Naive thymus-derived CD8-positive, alpha-beta T cell (primary cell): Measurements from ENCODE around the gene MPP3. TPM values are rescaled to one million over a fixed set of nuclear protein-coding genes. Genes with fewer than 3 reads are reported as not detected.

ENCODE experiments used
- ATAC-seq, 2 donors: fragments of 150-1000 bp; cut with Tn5 transposase in 1 of 2; sonication (Bioruptor Pico), chemical (Tn5 transposase) in 1 of 2; 1 replicate in 1 of 2; 2 replicates in 1 of 2; pipeline ENCODE4 v1.10.0; 2021; ENCODE audit warnings: mild to moderate bottlenecking in 2 of 2, moderate library complexity in 2 of 2
- POLR2A ChIA-PET: fragments of 350-600 bp; sonication (Branson Sonifier 250); formaldehyde crosslinking; loops from one replicate; lab custom pipeline; 2021; ENCODE audit warnings: antibody characterized with exemption; lab: Charles Lee
- DNase-seq, 10 donors: peaks; one replicate each; pipeline versions ENCODE4 v3.0.0 to v3.0.0-alpha.2; 2020 to 2022
- H3K27ac Mint-ChIP-seq, 10 donors: one replicate each; pipeline ENCODE4 v1.8.0; 2020 to 2022; ENCODE audit warnings: mild to moderate bottlenecking in 10 of 10, mixed read lengths in 10 of 10, moderate library complexity in 4 of 10, inconsistent platforms in 1 of 10
- H3K27me3 Mint-ChIP-seq, 5 donors: one replicate each; pipeline ENCODE4 v1.8.0; 2021 to 2022; ENCODE audit warnings: mixed read lengths in 5 of 5
- H3K36me3 Mint-ChIP-seq, 3 donors: one replicate each; pipeline ENCODE4 v1.8.0; 2020 to 2022; ENCODE audit warnings: mixed read lengths in 3 of 3, mild to moderate bottlenecking in 2 of 3, inconsistent platforms in 1 of 3
- H3K4me1 Mint-ChIP-seq, 4 donors: one replicate each; pipeline ENCODE4 v1.8.0; 2021 to 2022; ENCODE audit warnings: mixed read lengths in 4 of 4
- H3K4me3 Mint-ChIP-seq, 10 donors: one replicate each; pipeline ENCODE4 v1.8.0; 2020 to 2022; ENCODE audit warnings: mild to moderate bottlenecking in 10 of 10, mixed read lengths in 10 of 10, moderate library complexity in 6 of 10, inconsistent platforms in 1 of 10
- H3K9me3 Mint-ChIP-seq, 9 donors: one replicate each; pipeline ENCODE4 v1.8.0; 2020 to 2022; ENCODE audit warnings: mixed read lengths in 9 of 9, mild to moderate bottlenecking in 3 of 9, inconsistent platforms in 1 of 9, moderate library complexity in 1 of 9
- polyA plus RNA-seq, 3 donors: library from polyadenylated mRNA; unstranded; fragments of 300-500 nt; fragmentation: Illumina TruSeq; gene quantifications; one replicate each; pipeline ENCODE4 v1.2.3, GENCODE V29; 2021
- total RNA-seq, 8 experiments: library from RNA in 2 of 8; stranded (reverse) in 2 of 8; gene quantifications; one replicate each; pipeline ENCODE4 v1.2.3 and lab custom pipeline; 2021 to 2026

MPP3 gene
- total and polyA plus RNA-seq, 5 experiments from 2014 or later, result 0.16 TPM; not detected in 4

DNA sequence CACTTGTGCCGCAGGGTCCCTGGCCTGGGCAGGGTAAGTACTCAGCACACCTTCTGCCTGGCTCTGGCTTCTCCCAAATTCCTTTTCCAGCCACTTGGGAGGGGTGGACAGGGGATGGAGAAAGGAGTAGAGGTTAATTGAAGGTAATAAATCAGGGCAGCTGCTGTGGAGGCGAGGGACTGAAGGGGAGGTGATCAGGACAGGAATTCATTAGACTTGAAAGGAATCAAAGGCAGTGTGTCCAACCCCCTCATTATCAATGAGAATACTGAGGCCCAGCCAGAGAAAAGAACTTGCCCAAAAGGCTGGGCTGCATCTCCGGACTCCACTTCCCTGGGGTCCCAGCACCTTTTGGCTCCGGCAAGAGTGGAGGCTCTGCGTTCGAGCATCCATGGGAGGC is 76.7 kb downstream of the MPP3 start:
- Mint-ChIP-seq H3K27me3 (peaks cover 15 to 55% (median 40%) of the 10 kb centered on the region in 5 donors), H3K27ac (peak overlapping the region in 1 of 10 donors; percentile 14), H3K9me3 (no peaks in the 10 kb centered on the region), H3K36me3 (no peaks in the 10 kb centered on the region), H3K4me1 (peaks cover 0 to 17% (median 3%) of the 10 kb centered on the region in 4 donors), H3K4me3 (peak overlapping the region in 1 of 10 donors; percentile 1)
- POLR2A ChIA-PET, result interaction anchor here (1.2 kb wide), 1 partner anchor 54 kb away, joined by 3 read pairs; no protein-coding TSS in a partner anchor
- ATAC-seq (no peak), DNase-seq (no peak)

DNA sequence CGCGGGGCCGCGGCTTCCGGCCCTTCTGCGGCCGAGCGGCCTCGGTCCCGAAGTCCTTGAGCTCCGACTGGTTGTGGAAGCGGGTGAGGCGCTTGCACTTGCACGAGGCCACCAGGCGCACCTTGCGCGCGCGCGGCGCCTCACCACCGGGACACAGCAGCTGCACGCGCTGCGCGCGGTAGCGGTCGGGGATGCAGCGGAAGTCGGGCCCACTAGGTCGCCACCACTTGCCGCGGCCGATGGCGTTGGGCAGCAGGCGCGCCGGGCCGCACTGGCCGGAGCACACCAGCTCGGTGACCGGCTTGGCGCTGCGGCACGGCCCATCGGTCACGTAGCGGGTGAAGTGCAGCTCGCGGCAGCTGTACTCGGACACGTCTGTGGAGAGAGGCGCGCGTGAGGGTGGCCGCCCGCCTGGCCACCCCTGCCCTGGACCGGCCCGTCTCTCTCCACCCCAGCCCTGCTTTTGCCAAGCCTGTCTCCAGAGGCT is 77.5 kb downstream of the MPP3 start:
- Mint-ChIP-seq H3K27ac (no peak overlapping the region), H3K9me3 (no peaks in the 10 kb centered on the region), H3K4me1 (peaks cover 0 to 17% (median 3%) of the 10 kb centered on the region in 4 donors), H3K27me3 (peaks cover 15 to 63% (median 42%) of the 10 kb centered on the region in 5 donors), H3K4me3 (no peak overlapping the region), H3K36me3 (no peaks in the 10 kb centered on the region)
- POLR2A ChIA-PET, result no interaction called here
- DNase-seq (no peak), ATAC-seq (no peak)

DNA sequence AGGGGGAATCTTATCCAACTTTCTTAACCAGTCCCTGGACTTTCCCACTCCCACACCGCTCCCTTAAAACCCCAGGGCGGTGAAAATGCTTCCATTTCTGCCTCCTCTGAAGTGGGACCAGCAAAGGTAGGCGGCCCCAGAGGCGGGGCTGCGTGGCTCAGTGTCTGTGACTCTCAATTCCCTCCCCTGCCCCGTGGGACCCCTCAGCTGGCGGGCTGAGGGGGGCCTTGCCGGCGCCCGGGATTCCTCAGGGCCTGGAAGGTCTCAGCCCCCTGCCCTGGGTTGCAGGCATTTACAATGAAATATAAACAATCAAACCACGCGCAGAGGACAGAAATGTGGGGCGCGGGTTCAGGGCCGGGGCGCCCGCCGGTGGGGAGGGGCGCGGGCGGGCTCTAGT is 78.0 kb downstream of the MPP3 start:
- H3K9me3 Mint-ChIP-seq, result no peaks in the 10 kb centered on the region
- no peaks in the 10 kb centered on the region for H3K36me3 Mint-ChIP-seq
- no peak overlapping the region for H3K4me3 Mint-ChIP-seq
- ATAC-seq, result no peak
- DNase-seq, result no peak
- no peak overlapping the region for H3K27ac Mint-ChIP-seq
- H3K4me1 Mint-ChIP-seq, result peaks cover 0 to 17% (median under 1%) of the 10 kb centered on the region in 4 donors
- POLR2A ChIA-PET, result no interaction called here
- H3K27me3 Mint-ChIP-seq, result peaks cover 15 to 68% (median 47%) of the 10 kb centered on the region in 5 donors

DNA sequence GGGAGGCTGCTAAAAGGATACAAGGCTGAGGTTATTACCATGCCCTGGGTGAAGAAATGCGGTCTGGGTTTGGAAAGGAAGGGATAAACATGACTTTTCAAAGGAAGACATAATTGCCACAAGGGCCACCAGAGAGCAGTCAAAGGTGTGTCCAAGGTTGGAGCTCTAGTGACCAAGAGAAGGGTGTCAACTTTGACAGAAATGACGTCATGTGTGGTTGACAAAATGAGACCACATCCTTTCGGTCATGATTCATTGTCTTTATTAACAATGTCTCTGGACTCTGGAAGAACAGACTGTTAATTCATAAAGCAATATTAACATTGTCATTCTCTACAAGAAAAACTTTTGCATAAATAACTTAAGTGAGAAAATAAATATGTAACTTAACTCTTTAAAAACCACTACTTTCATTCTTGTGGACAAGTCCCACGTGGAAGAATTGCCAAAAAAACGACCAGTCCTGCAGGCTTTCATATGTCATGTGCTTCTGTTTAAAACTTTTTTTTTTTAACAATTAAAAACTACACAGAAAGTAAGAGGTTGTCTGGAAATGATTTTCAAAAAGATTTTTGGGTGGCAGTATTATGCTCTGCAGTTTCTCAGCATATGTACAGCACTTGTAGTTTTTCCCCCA is 79.3 kb downstream of the MPP3 start:
- H3K27ac Mint-ChIP-seq, result no peak overlapping the region
- no peaks in the 10 kb centered on the region for H3K9me3 Mint-ChIP-seq
- ATAC-seq (no peak), DNase-seq (no peak)
- no peak overlapping the region for H3K4me3 Mint-ChIP-seq
- no peaks in the 10 kb centered on the region for H3K36me3 Mint-ChIP-seq
- peaks cover 15 to 75% (median 53%) of the 10 kb centered on the region in 5 donors for H3K27me3 Mint-ChIP-seq
- H3K4me1 Mint-ChIP-seq, result peaks cover 0 to 17% (median 2%) of the 10 kb centered on the region in 4 donors
- POLR2A ChIA-PET, result no interaction called here

Other genes with a start within 250 kb of the MPP3 start
- gene MEOX1, start 171.2 kb downstream of the MPP3 start, total RNA-seq, result not detected
- gene MEOX1, start 171.2 kb downstream of the MPP3 start, polyA plus RNA-seq, result 1 to 10 TPM in 2 of 3 donors, under 1 TPM in 1; 0.66 to 5.9 (median 1.5) TPM
- gene SOST, start 74.4 kb downstream of the MPP3 start, total RNA-seq, result not detected
- gene SOST, start 74.4 kb downstream of the MPP3 start, polyA plus RNA-seq, result not detected
- 10 to 100 TPM; 11.6 to 13.0 TPM for gene DUSP3, start 54.2 kb downstream of the MPP3 start, total RNA-seq
- 1 to 10 TPM; 5.9 to 7.5 (median 6.4) TPM for gene DUSP3, start 54.2 kb downstream of the MPP3 start, polyA plus RNA-seq
- gene CFAP97D1, start 52.7 kb downstream of the MPP3 start, total RNA-seq, result not detected
- gene CFAP97D1, start 52.7 kb downstream of the MPP3 start, polyA plus RNA-seq, result not detected
- gene CD300LG, start 14.0 kb upstream of the MPP3 start, total RNA-seq, result not detected
- not detected for gene CD300LG, start 14.0 kb upstream of the MPP3 start, polyA plus RNA-seq
- 1 to 10 TPM; 2.4 to 5.2 TPM for gene MPP2, start 74.4 kb upstream of the MPP3 start, total RNA-seq
- 1 to 10 TPM; 1.1 to 4.0 (median 3.1) TPM for gene MPP2, start 74.4 kb upstream of the MPP3 start, polyA plus RNA-seq
- gene PPY, start 109.3 kb upstream of the MPP3 start, total RNA-seq, result not detected
- gene PPY, start 109.3 kb upstream of the MPP3 start, polyA plus RNA-seq, result not detected
- gene PYY, start 120.8 kb upstream of the MPP3 start, total RNA-seq, result not detected
- not detected for gene PYY, start 120.8 kb upstream of the MPP3 start, polyA plus RNA-seq
- under 1 TPM; 0.19 to 0.96 TPM for gene NAGS, start 171.5 kb upstream of the MPP3 start, total RNA-seq
- gene NAGS, start 171.5 kb upstream of the MPP3 start, polyA plus RNA-seq, result under 1 TPM; 0.39 to 0.62 (median 0.59) TPM
- 10 to 100 TPM; 26.8 to 27.6 TPM for gene TMEM101, start 181.8 kb upstream of the MPP3 start, total RNA-seq
- 10 to 100 TPM; 23.6 to 28.8 (median 27.1) TPM for gene TMEM101, start 181.8 kb upstream of the MPP3 start, polyA plus RNA-seq
- gene LSM12, start 233.5 kb upstream of the MPP3 start, total RNA-seq, result 10 to 100 TPM; 33.3 to 36.0 TPM
- 10 to 100 TPM; 63.4 to 82.6 (median 66.7) TPM for gene LSM12, start 233.5 kb upstream of the MPP3 start, polyA plus RNA-seq
- 10 to 100 TPM; 15.0 to 19.1 TPM for gene G6PC3, start 237.6 kb upstream of the MPP3 start, total RNA-seq
- gene G6PC3, start 237.6 kb upstream of the MPP3 start, polyA plus RNA-seq, result 10 to 100 TPM; 25.5 to 31.3 (median 26.6) TPM